H1 (cell line): ENCODE results near the gene RPP30. TPM values are rescaled to one million over a fixed set of nuclear protein-coding genes. Genes with fewer than 3 reads are reported as not detected.

Experiments used
- BCL11A ChIP-seq, 2 experiments: IDR thresholded peaks; one replicate each; pipeline ENCODE4 v1.6.1; 2011; ENCODE audit warnings: low read depth in 2 of 2, low read length in 2 of 2, mild to moderate bottlenecking in 2 of 2
- CEBPB ChIP-seq: IDR thresholded peaks from 2 replicates; pipeline ENCODE4 v1.6.1; 2012; ENCODE audit warnings: low read depth, low read length
- CREB1 ChIP-seq: IDR thresholded peaks from 2 replicates; pipeline ENCODE4 v1.6.1; 2012; ENCODE audit warnings: inconsistent platforms
- E2F6 ChIP-seq: IDR thresholded peaks from 2 replicates; pipeline ENCODE4 v1.6.1; 2012; ENCODE audit warnings: inconsistent platforms
- EP300 ChIP-seq, 2 experiments: IDR thresholded peaks; 1 replicate in 1 of 2; 2 replicates in 1 of 2; pipeline ENCODE4 v1.6.1; 2011 to 2012; ENCODE audit warnings: low read depth in 2 of 2, low read length in 2 of 2, mild to moderate bottlenecking in 2 of 2, borderline replicate concordance in 1 of 2, inconsistent platforms in 1 of 2, moderate library complexity in 1 of 2
- EZH2 ChIP-seq: fragments of 200-600 bp; sonication (generic); IDR thresholded peaks from 2 replicates; pipeline ENCODE4 v1.7.1; 2012; ENCODE audit warnings: low read depth, mild to moderate bottlenecking, moderate library complexity, low read length, inconsistent platforms; ENCODE audit not compliant: severe bottlenecking
- HDAC2 ChIP-seq, 2 experiments: fragments of 300-600 bp in 1 of 2; sonication (generic) in 1 of 2; IDR thresholded peaks; 2 replicates each; pipeline ENCODE4 v1.6.1; 2011 to 2012; ENCODE audit warnings: low read depth in 2 of 2, low read length in 2 of 2, mild to moderate bottlenecking in 2 of 2, moderate library complexity in 2 of 2, borderline replicate concordance in 1 of 2, inconsistent platforms in 1 of 2
- HDAC6 ChIP-seq: IDR thresholded peaks from one replicate; pipeline ENCODE4 v1.7.1; 2012; ENCODE audit warnings: low read depth, mild to moderate bottlenecking, inconsistent platforms, low read length, moderate library complexity
- JUND ChIP-seq: IDR thresholded peaks from 2 replicates; pipeline ENCODE4 v1.6.1; 2011; ENCODE audit warnings: mild to moderate bottlenecking, improper control_type of control experiment, low read length
- RFX5 ChIP-seq: IDR thresholded peaks from 2 replicates; pipeline ENCODE4 v1.6.1; 2011; ENCODE audit warnings: low read depth, low read length, improper control_type of control experiment, borderline replicate concordance
- RNF2 ChIP-seq: fragments of 200-900, 300-1000 bp; sonication (generic); IDR thresholded peaks from 2 replicates; pipeline ENCODE4 v1.7.1; 2016; ENCODE audit warnings: borderline replicate concordance, low read depth, mild to moderate bottlenecking, antibody characterized with exemption, low read length; ENCODE audit not compliant: poor library complexity, severe bottlenecking; ENCODE audit errors: missing control alignments
- SAP30 ChIP-seq: fragments of 300-600 bp; sonication (generic); IDR thresholded peaks from 2 replicates; pipeline ENCODE4 v1.7.1; 2012; ENCODE audit warnings: low read length, moderate library complexity, mild to moderate bottlenecking, inconsistent platforms; ENCODE audit not compliant: insufficient read depth, insufficient replicate concordance
- SIN3A ChIP-seq, 2 experiments: IDR thresholded peaks in 1 of 2; conservative IDR thresholded peaks in 1 of 2; 2 replicates each; pipeline ENCODE4 v1.6.1; 2011 to 2012; ENCODE audit warnings: low read length in 2 of 2, improper control_type of control experiment in 1 of 2, low read depth in 1 of 2, mild to moderate bottlenecking in 1 of 2
- SIRT6 ChIP-seq: IDR thresholded peaks from one replicate; pipeline ENCODE4 v1.7.1; 2012; ENCODE audit warnings: low read length, inconsistent platforms
- SRF ChIP-seq: IDR thresholded peaks from 2 replicates; pipeline ENCODE4 v1.6.1; 2011; ENCODE audit warnings: mild to moderate bottlenecking, low read depth, low read length, moderate library complexity
- SUZ12 ChIP-seq: fragments of 200-600 bp; sonication (generic); IDR thresholded peaks from 2 replicates; pipeline ENCODE4 v1.6.1; 2012; ENCODE audit warnings: mild to moderate bottlenecking, inconsistent platforms, low read length, moderate library complexity, mixed read lengths
- TBP ChIP-seq: IDR thresholded peaks from 2 replicates; pipeline ENCODE4 v1.6.1; 2011; ENCODE audit warnings: low read depth, low read length, improper control_type of control experiment
- TCF12 ChIP-seq: IDR thresholded peaks from 2 replicates; pipeline ENCODE4 v1.6.1; 2011; ENCODE audit warnings: low read depth, mild to moderate bottlenecking, low read length
- TEAD4 ChIP-seq: IDR thresholded peaks from 2 replicates; pipeline ENCODE4 v1.6.1; 2012; ENCODE audit warnings: low read depth, low read length, inconsistent platforms, mixed read lengths
- USF2 ChIP-seq: IDR thresholded peaks from 2 replicates; pipeline ENCODE4 v1.6.1; 2011; ENCODE audit warnings: low read length, improper control_type of control experiment
- polyA plus RNA-seq, 7 experiments: library from polyadenylated mRNA; depleted of rRNA in 3 of 7; stranded (reverse) in 5 of 7; unstranded in 2 of 7; fragments of >200 nt in 5 of 7; fragments of 200-250 nt in 2 of 7; gene quantifications; 1 replicate in 5 of 7; 2 replicates in 1 of 7; 4 replicates in 1 of 7; pipeline versions ENCODE4 v1.2.1 to v1.2.3, GENCODE V29; 2011 to 2013; ENCODE audit warnings: missing spikeins in 2 of 7, mixed read lengths in 2 of 7
- total RNA-seq: library from RNA; stranded (reverse); fragmentation: NEBNext Ultra II Directional; extraction: Animal tissue kit (Norgen Biotek cat#: 25700); gene quantifications from 2 replicates; pipeline ENCODE4 v1.2.1, GENCODE V29; 2021

Gene RPP30
- total and polyA plus RNA-seq, 2 of the 8 experiments (the other 6 are each of a cell fraction or from before 2014, with no cell fraction given), result 38.9 to 79.7 TPM

GRCh38 chr10:90871766-90872647, at the start of gene RPP30 (continued):
- no peak for TF ChIP-seq SIRT6
- TF ChIP-seq E2F6, result peak; percentile 85; the same call in 1 of the 2 replicates
- no peak for TF ChIP-seq SRF
- peak; percentile 68 for TF ChIP-seq SAP30
- no peak for TF ChIP-seq HDAC2 (IDR thresholded peaks at IDR 0.05; ENCODE audit: borderline replicate concordance in 1 of 2, low read depth in 2 of 2, low read length in 2 of 2)
- no peak for TF ChIP-seq EZH2
- TF ChIP-seq SIN3A (conservative IDR thresholded peaks at IDR 0.05 in 1 of 2, IDR thresholded peaks at IDR 0.05 in 1 of 2; ENCODE audit: low read depth in 1 of 2, low read length in 2 of 2), result peak; percentile 73 to 74; a peak in 2 of 4 replicates
- no peak for TF ChIP-seq RFX5
- no peak for TF ChIP-seq CEBPB
- TF ChIP-seq HDAC6, result no peak
- no peak for TF ChIP-seq JUND
- TF ChIP-seq TEAD4, result no peak
- no peak for TF ChIP-seq TCF12
- TF ChIP-seq EP300 (IDR thresholded peaks at IDR 0.05; ENCODE audit: borderline replicate concordance in 1 of 2, low read depth in 2 of 2, low read length in 2 of 2), result no peak
- TF ChIP-seq BCL11A (IDR thresholded peaks at IDR 0.05; ENCODE audit: low read depth in 2 of 2, low read length in 2 of 2), result no peak
- no peak for TF ChIP-seq RNF2
- TF ChIP-seq CREB1, result peak; percentile 55; the same call in 1 of the 2 replicates
- peak; percentile 79 for TF ChIP-seq TBP
- TF ChIP-seq USF2, result no peak
- no peak for TF ChIP-seq SUZ12
